Activated CD8-positive, alpha-beta memory T cell treated with anti-CD3 and anti-CD28 coated beads, Interleukin-2, amount 10 ng/mL, durations not matched to agents 7 days and 5 days (primary cell): ENCODE data around the gene OOSP1. TPM values are rescaled to one million over a fixed set of nuclear protein-coding genes. Genes with fewer than 3 reads are reported as not detected.

ENCODE experiments used
- total RNA-seq, 2 experiments: library from RNA; stranded (reverse); gene quantifications; one replicate each; pipeline ENCODE4 v1.2.3, GENCODE V29; 2021

Gene OOSP1
- total RNA-seq, 2 experiments from 2014 or later, result not detected

Other genes with a start within 250 kb of the OOSP1 start
- not detected for gene OR10V1, start 224.6 kb upstream of the OOSP1 start, total RNA-seq
- gene STX3, start 183.1 kb upstream of the OOSP1 start, total RNA-seq, result 10 to 100 TPM; 76.1 to 82.2 TPM
- gene MRPL16, start 127.7 kb upstream of the OOSP1 start, total RNA-seq, result 100 to 1,000 TPM in 1 of 2 experiments, 10 to 100 TPM in 1; 76.5 to 102 TPM
- not detected for gene CBLIF, start 92.9 kb upstream of the OOSP1 start, total RNA-seq
- not detected for gene TCN1, start 71.9 kb upstream of the OOSP1 start, total RNA-seq
- gene OOSP3, start 59.6 kb upstream of the OOSP1 start, total RNA-seq, result not detected
- gene OOSP4A, start 25.6 kb downstream of the OOSP1 start, total RNA-seq, result not detected
- gene OOSP4B, start 78.7 kb downstream of the OOSP1 start, total RNA-seq, result not detected
- gene OOSP2, start 102.0 kb downstream of the OOSP1 start, total RNA-seq, result not detected
- not detected for gene MS4A3, start 118.2 kb downstream of the OOSP1 start, total RNA-seq
- not detected for gene MS4A2, start 150.2 kb downstream of the OOSP1 start, total RNA-seq
- gene MS4A6A, start 244.7 kb downstream of the OOSP1 start, total RNA-seq, result not detected